Measurements from ENCODE around the gene CLCF1. TPM values are rescaled to one million over a fixed set of nuclear protein-coding genes. Genes with fewer than 3 reads are reported as not detected.

The CLCF1 gene
- total and polyA plus RNA-seq, 8 donors = 2.6 to 69.2 (median 5.4) TPM; not detected in 1

GRCh38 chr11:67345920-67346819 lies 27.2 kb downstream of the CLCF1 start:
- 40 to 53% (median 42%) methylated on average over 7 of the region's 7 CpGs for WGBS, 5 donors
- DNase-seq = peak; percentile 68 to 89
- no peaks in the 10 kb centered on the region for H3K9me3 ChIP-seq
- TF ChIP-seq CTCF (IDR thresholded peaks at IDR 0.05) (peak in 5 of 7 experiments; percentile 46 to 69 (median 52)), POLR2AphosphoS5 (IDR thresholded peaks at IDR 0.05) (peak in 2 of 3 donors; percentile 34 to 81), POLR2A (IDR thresholded peaks at IDR 0.05) (no peak), EP300 (IDR thresholded peaks at IDR 0.05) (no peak)
- H3K4me1 ChIP-seq = peaks cover 17 to 57% (median 36%) of the 10 kb centered on the region in 4 donors
- H3K36me3 ChIP-seq = no peaks in the 10 kb centered on the region
- peak overlapping the region; percentile 41 to 70 (median 62) for H3K27ac ChIP-seq
- no peak overlapping the region for H3K4me3 ChIP-seq
- intact Hi-C loops (cut with DNase I; ENCODE audit: low total_unique reads) = loop anchor here (5.0 kb wide), 1 partner anchor 36 kb away; no protein-coding TSS in a partner anchor
- H3K27me3 ChIP-seq = no peaks in the 10 kb centered on the region

- no peaks in the 10 kb centered on the region for H3K36me3 ChIP-seq
- H3K4me1 ChIP-seq = peaks cover 11 to 49% (median 28%) of the 10 kb centered on the region in 4 donors
- intact Hi-C loops (cut with DNase I; ENCODE audit: low total_unique reads) = loop anchor here (5.0 kb wide), 1 partner anchor 37 kb away; no protein-coding TSS in a partner anchor
- DNase-seq = peak in 1 of 2 donors; percentile 71
- 39 to 60% (median 49%) methylated on average over 8 of the region's 8 CpGs for WGBS, 5 donors
- no peaks in the 10 kb centered on the region for H3K27me3 ChIP-seq
- no peaks in the 10 kb centered on the region for H3K9me3 ChIP-seq
- H3K4me3 ChIP-seq = no peak overlapping the region
- TF ChIP-seq POLR2AphosphoS5 (IDR thresholded peaks at IDR 0.05) (no peak), CTCF (IDR thresholded peaks at IDR 0.05) (no peak), EP300 (IDR thresholded peaks at IDR 0.05) (no peak), POLR2A (IDR thresholded peaks at IDR 0.05) (no peak)
- peak overlapping the region; percentile 41 to 70 (median 62) for H3K27ac ChIP-seq
These were observed 28.0 kb downstream of the CLCF1 start for GRCh38 chr11:67345247-67345919.

GRCh38 chr11:67344264-67344663 lies 29.1 kb downstream of the CLCF1 start:
- 84 to 90% (median 86%) methylated on average over 4 of the region's 4 CpGs for WGBS, 5 donors
- DNase-seq = no peak
- intact Hi-C loops (cut with DNase I; ENCODE audit: low total_unique reads) = no loop called here
- Histone ChIP-seq H3K27ac (peak overlapping the region in 1 of 5 donors; percentile 70), H3K4me3 (no peak overlapping the region), H3K9me3 (no peaks in the 10 kb centered on the region), H3K27me3 (no peaks in the 10 kb centered on the region), H3K4me1 (peaks cover 11 to 40% (median 22%) of the 10 kb centered on the region in 4 donors), H3K36me3 (no peaks in the 10 kb centered on the region)
- TF ChIP-seq POLR2AphosphoS5 (IDR thresholded peaks at IDR 0.05) (no peak), POLR2A (IDR thresholded peaks at IDR 0.05) (no peak), CTCF (IDR thresholded peaks at IDR 0.05) (no peak), EP300 (IDR thresholded peaks at IDR 0.05) (no peak)

- WGBS, 5 donors = 91 to 95% (median 93%) methylated on average over 3 of the region's 3 CpGs
- Histone ChIP-seq H3K4me1 (no peaks in the 10 kb centered on the region), H3K36me3 (peaks cover 0 to 22% (median 14%) of the 10 kb centered on the region in 4 donors), H3K27ac (no peak overlapping the region), H3K27me3 (no peaks in the 10 kb centered on the region), H3K9me3 (no peaks in the 10 kb centered on the region), H3K4me3 (no peak overlapping the region)
- DNase-seq = no peak
- intact Hi-C loops (cut with DNase I; ENCODE audit: low total_unique reads) = no loop called here
- no peak for TF ChIP-seq EP300 (IDR thresholded peaks at IDR 0.05)
These were observed 36.1 kb downstream of the CLCF1 start for GRCh38 chr11:67337257-67337656.

All from stomach (tissue), 9 donors.